ENCODE results near the gene ZNF625.
"Not testable (repeated sequence)": the region's sequence is repeated elsewhere in the genome, so short reads cannot be mapped to it uniquely, and the experiment has no call there.

The ZNF625 gene

GRCh38 chr19:12137221-12137940 is 19.2 kb downstream of the ZNF625 start:
- DNase-seq: no peak

DNA sequence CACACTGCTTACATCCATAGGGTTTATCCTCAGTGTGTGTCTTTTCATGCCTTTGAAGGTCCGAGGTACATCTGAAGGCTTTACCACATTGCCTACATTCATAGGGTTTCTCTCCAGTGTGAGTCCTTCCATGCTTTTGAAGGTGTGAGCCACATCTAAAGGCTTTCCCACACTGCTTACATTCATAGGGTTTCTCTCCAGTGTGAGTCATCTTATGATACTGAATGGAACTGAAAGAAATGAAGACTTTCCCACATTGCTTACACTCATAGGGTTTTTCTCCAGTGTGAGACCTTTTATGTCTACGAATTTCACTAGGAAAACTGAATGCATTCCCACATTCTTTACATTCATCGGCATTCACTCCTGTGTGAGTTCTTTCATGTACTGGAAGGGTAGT is 23.5 kb downstream of the ZNF625 start:
- DNase-seq: no peak

GRCh38 chr19:12126707-12127106 is 29.8 kb downstream of the ZNF625 start:
- DNase-seq: no peak

GRCh38 chr19:12117201-12117970 is 39.1 kb downstream of the ZNF625 start:
- DNase-seq: no peak

DNA sequence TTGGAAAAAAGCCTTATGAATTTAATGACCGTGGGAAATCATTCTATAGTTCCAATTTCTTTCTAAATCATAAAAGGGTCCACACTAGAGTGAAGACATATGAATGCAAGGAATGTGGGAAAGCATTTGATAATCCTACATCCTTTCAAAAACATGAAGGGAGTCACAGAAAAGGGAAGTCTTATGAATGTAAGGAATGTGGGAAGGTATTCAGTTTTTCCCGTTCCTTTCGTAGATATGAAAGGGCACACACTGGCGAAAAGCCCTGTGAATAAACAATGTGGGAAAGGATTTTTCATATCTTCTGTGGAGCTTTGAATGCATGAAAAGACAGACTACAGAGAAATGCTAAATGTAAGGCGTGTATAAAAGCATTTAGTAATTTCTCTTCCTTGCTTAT is 43.4 kb downstream of the ZNF625 start:
- no peak for DNase-seq

GRCh38 chr19:12112701-12113100 is 43.8 kb downstream of the ZNF625 start:
- no peak for DNase-seq

DNA sequence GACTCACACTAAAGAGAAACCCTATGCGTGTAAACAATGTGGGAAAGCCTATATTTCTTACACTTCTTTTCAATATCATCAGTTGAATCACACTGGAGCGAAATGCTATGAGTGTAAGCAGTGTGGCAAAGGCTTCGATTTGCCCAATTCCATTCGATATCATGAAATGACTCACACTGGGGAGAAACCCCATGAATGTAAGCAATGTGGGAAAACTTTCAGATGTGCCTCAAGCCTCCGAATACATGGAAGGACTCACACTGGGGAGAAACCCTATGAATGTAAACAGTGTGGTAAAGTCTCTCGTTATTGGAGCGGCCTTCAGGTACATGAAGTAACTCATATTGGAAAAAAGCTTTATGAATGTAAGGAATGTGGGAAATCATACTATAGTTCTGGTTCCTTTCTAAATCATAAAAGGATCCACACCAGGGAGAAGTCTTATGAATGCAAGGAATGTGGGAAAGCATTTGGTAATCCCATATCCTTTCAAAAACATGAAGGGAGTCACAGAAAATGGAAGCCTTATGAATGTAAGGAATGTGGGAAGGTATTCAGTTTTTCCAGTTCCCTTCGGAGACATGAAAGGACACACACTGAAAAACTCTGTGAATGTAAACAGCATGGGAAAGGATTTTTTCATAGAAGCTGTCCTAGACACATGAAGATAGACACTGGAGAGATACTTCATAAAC is 44.4 kb downstream of the ZNF625 start:
- DNase-seq: no peak

DNA sequence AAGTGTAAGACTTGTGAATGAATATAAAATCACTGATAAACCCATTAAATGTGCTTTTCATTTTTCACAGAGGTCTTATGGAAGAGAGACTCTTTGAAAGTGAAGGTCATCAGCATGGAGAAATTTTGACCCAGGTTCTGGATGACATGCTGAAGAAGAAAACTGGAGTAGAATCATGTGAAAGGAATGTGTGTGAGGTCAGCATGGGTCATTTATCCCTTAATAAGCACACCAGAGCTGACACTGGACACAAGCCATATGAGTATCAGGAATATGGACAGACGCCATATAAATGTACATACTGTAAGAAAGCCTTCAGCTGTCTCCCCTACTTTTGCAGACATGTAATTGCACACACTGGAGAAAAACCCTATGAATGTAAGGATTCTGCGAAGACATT is 45.4 kb downstream of the ZNF625 start:
- DNase-seq: no peak

GRCh38 chr19:12103909-12104308 is 52.6 kb downstream of the ZNF625 start:
- DNase-seq: not testable (repeated sequence)

DNA sequence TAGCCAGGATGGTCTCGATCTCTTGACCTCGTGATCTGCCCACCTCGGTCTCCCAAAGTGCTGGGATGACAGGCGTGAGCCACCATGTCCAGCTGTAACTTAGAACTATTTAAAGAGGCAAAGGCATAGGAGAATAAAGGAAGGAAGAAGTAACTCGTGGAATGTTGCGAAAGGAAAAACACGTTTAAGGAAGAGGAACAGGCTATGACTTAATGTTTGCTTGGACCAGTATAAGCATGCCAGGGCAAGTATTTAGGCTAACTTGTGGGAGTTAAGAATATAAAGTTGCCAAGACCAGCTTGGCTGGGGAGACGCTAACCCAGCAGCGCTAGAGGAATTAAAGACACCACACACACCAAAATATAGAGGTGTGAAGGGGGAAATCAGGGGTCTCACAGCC is 58.5 kb downstream of the ZNF625 start:
- DNase-seq: no peak

DNA sequence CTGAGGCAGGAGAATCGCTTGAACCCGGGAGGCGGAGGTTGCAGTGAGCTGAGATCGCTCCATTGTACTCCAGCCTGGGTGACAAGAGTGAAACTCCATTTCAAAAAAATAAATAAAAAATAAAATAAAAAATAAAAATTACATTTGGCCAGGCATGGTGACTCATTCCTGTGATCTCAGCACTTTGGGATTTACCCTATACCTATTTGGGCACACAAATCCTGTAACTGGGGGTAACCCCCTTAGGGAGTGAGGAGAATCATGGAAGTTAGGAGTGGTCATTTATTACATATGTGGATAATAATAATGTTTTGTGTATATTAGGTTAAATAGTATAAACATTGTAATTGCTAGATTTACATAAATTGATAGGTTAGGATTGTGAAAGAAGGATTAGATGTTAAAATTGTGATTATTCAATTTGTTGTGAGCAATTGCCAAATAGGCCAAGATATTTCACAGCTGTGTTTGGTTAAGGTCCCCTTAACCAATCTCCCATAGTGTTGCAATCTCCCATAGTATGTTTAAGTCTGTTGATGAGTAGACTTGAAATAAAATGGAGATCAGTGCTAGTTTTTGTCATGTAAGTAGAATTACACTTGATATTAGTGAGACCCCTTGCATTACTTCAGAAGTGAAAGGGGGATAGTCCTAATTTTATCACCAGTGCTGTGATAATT is 61.3 kb downstream of the ZNF625 start:
- DNase-seq: no peak
